Dedifferentiated amniotic fluid mesenchymal stem cell (primary cell): ENCODE data around the gene CDYL.
"Not testable (repeated sequence)": the region's sequence is repeated elsewhere in the genome, so short reads cannot be mapped to it uniquely, and the experiment has no call there.

Experiments used
- DNase-seq: peaks from one replicate; pipeline ENCODE4 v3.0.0-alpha.2; 2016; ENCODE audit errors: extremely low spot score

The CDYL gene

DNA sequence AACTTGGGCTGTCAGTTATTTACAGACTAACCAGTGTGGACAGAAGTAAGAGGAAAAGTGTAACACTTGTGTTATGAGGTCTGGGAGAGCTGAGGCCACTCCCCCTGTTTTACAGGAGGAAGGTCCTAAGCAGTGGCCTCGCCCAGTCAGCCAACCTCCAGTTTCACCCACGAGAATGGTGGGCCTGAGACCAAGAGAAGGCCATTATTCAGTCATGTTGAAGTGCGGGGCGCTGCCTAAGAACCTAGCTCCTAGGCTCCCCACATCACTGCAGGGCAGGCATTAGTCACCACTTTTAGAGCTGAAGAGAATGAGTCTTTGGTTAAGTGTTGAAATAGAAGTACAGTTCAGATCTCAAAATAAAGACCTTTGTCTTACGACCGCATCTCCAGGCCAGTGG, 27.9 kb downstream of the CDYL start:
- no peak for DNase-seq

DNA sequence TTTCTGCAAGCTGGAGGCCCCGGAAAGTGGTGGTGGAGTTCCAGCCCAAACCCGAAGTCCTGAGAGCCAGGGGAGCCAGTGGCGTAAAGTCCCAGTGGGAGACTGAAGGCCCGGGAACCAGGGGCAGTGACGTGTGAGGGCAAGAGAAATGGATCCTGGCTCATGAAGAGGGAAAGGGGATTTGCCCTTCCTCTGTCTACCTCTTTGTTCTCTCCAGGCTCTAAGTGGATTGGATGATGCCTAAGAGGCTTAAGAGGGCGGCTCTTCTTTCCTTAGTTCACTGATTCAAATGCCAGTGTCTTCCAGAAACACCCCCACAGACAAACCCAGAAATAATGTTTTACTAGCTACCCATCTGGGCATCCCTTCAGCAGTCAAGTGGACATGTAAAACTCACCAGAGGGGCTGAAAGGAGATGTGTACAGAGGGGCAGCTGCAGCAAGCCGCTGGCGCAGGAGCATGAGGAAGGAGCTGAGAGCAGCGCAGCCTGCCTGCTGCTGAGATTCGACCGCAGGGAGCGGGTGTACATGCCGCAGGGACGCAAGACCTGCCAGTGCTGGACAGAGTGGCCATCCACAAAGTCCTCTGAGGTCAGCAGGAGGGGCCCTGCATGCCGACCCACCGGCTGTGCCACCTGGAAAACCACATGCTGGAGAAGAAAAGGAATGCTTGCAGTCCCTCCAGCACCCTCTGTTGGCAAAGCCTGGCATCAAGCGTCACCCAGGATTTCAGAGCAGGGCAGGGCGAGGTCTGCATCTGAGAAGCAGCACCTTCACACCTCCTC, 29.5 kb downstream of the CDYL start:
- DNase-seq: no peak

DNA sequence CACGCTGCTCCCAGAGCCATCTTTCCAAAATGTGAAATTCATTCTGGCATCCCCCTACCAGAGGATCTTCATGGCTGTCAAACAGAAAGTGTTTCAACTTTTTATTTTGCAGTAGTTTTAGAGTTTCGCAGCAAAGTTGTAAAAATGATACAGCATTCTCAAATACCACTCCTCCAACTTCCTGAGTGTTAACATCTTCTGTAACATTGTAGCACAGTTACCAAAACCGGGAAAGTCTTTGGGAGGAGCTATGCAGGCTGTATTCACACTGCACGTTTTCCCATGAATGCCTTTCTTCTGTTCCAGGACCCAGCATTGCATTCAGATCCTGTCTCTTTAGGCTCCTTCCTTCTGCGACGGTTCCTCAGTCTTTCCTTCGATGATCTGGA, 30.1 kb downstream of the CDYL start:
- no peak for DNase-seq

DNA sequence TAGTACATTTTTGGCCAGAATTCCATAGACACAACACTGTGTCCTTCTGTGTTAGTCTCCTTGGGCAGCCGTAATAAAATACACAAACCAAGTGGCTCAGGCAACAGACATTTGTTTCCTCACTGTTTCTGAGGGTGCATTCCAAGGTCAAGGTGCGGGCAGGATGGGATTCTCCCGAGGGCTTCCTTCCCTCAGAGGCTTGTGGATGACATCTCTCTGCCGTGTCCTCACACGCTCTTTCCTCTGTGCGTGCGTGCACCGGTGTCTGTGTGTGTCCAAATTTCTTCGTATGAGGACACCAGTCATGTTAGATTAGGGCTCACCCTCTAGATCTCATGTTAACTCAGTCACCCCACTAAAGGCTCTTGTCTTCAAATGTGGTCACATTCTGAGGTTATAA, 30.6 kb downstream of the CDYL start:
- DNase-seq: no peak

DNA sequence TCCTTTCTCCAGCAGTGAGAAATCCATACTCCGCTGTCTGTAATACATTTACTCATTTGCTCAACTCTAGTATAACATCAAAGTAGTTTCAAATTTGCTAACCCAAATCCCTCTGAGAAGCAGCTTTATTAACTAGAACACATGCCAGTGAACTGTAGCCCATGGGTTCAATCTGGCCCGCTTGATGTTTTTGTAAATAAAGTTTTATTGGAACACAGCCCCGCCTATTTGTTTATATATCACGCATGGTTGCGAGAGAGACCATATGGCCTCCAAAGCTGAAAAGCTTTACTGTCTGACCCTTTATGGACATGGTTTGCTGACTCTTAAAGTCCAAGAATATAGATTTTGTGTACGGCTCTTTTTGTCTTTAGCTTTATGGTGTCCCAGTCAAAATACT, 32.2 kb downstream of the CDYL start:
- DNase-seq: no peak

DNA sequence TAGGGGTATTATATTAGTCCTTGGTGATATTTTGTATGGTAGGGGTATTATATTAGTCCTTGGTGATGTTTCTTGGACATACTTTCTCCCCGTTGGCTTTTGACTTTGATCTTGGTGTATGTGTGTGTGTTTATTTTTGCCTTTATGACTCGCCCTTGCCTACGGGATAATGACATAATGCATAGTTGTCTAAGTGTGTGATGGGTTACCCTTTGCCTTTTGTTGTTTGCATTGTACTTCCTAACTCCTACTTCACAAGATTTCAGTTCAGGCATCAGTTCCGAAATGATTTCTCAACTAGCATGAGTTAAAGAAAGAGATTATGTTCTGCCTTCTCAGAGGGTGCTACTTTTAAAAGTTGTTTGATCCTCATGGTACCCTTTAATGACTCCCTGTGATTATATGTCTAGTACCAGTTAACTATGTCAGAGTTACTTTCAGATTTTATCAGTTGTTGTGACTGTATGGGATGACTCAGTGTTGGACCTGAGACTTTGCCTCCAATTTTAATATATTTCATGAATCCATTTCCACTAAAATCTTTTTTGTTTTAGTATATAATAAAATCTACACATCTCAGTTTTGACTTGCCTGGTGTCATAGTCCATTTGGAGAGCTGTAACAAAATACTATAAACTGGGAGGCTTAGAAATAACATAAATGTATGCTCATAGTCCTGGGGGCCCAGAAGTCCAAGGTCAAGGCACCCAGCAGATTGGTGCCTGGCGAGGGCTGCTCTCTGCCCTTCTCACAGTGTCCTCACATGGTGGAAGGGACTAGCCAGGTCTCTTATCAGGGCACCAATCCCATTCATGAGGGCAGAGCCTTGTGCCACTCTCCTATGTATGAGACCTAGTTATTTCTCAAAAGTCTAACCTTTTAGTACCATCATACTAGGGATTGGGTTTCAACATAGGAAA, 34.1 kb downstream of the CDYL start:
- peak; percentile 14 for DNase-seq

DNA sequence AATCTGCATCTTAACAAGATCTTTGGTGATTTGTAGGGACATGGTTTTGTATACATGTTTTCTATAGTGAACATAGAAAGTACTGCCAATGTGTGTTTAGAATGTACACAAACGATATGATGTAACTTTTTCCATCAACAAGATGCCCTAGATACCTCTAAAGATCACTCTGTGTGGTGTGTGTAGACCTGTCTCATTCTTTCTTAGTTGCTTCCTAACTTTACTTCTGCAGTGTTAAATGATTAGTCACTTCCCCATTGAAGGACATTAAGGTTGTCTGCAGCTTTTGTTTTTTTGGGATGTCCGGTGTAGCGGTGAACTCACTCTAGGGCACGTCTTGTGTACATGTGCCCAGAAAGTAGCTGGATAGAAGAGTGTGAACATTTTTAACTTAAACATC, 35.9 kb downstream of the CDYL start:
- DNase-seq: peak; percentile 13

DNA sequence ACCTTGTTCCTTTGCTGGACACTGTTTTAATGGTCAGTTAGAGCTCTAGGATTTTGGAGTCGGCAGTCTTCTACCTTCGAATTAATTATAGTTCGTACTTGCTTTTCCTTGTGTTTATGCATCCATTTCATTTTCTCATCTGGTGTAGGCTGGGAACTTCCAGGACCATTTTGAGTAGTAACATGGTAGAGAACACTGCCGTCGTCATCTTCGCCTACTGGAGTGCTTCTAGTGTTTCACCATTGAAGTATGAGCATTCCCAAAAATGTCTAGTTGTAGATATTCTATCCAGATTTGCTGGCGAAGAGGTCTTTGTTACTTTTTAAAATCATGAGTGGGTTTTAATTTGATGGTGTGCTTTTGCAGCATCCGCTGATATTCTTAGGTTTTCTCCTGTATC, 36.9 kb downstream of the CDYL start:
- peak; percentile 5 for DNase-seq

DNA sequence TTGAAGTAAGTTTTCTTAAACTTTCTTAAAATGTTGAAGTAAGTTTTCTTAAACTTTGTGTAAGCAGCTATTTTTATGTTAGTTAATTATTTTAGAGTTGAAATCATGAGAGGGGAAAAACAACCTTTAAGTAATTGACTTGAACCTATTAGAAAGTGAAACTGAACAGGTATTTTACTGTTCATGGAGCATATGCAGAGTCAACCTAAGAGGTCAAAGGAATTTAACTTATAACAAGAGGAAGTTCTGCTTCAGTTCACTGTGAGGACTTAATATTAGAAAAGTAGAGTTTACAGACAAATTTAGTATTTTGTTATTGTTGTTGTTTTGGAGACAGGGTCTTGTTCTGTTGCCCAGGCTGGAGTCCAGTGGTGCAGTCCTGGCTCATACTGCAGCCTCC, 38.0 kb downstream of the CDYL start:
- DNase-seq: peak; percentile 11

DNA sequence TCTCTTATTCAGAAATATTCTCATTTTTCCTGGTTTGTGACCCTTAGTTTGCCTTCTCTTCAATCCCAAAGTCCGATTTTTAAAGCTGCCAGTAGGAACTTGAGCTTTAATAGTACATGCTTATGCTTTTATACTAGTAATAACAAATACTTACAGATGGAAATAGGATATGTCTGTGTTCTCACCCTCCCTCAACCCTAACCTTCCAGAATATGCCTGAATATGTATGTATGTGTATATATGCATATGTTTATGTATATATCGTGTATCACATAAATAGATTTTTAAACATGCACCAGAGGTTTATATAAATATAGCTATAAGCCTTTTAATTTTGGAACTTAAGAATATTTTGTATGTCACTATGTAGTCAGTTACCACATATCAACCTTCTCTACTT, 38.8 kb downstream of the CDYL start:
- peak; percentile 11 for DNase-seq

DNA sequence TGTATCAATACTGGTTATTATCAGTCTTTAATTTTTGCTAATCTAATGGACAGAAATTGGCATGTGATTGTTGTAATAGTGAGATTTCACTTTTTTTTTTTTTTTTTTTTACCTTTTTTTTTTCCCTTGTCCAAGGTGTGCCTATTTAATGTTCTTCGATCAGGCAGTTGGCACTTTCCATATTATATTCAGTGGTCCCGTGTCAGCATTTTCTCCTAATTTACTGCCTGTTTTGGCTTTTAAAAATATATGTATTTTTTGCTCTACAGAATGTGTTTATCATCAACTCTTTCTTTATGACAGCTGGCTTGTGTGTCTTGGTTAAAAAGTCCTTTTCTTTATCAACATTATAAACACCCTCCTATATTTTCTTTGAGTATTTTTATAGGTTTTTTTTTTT, 39.4 kb downstream of the CDYL start:
- DNase-seq: no peak

DNA sequence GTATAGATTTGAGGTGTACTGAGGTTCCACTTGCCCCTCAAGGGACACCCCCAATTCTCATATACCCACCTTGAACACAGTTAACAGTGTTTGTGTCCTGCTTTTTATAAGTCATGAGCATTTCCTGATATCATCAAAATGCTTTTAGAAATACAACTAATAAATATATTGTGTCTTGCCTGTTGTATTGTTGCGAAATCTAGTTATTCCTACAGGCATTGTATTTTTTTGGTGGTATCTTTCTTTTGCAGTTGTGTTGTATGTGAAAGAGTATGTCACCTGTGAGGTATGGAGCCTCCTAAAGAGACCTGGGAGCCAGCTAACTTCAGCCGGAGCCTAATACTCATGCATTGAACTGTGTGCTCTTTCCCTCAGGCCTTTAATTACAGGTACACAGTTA, 40.7 kb downstream of the CDYL start:
- peak; percentile 5 for DNase-seq

DNA sequence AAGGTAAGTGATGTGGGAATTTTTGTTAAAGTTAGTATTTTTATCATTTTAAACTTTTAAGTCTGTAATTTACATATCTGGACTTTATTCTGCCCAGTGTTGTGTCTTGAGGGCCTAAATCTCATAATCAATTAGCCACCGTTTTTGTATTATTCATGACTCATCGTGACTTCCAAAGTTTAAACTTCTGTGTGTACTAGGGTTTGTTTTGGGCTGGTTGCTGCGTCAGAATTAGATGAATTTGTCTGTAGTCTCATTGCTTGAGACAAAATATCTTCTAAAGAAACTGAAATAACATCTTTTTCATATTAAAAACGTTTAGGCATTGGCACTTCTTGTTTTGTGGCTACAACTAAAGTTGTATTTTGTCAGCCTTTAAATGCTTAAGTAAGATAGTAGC, 41.3 kb downstream of the CDYL start:
- peak; percentile 3 for DNase-seq

DNA sequence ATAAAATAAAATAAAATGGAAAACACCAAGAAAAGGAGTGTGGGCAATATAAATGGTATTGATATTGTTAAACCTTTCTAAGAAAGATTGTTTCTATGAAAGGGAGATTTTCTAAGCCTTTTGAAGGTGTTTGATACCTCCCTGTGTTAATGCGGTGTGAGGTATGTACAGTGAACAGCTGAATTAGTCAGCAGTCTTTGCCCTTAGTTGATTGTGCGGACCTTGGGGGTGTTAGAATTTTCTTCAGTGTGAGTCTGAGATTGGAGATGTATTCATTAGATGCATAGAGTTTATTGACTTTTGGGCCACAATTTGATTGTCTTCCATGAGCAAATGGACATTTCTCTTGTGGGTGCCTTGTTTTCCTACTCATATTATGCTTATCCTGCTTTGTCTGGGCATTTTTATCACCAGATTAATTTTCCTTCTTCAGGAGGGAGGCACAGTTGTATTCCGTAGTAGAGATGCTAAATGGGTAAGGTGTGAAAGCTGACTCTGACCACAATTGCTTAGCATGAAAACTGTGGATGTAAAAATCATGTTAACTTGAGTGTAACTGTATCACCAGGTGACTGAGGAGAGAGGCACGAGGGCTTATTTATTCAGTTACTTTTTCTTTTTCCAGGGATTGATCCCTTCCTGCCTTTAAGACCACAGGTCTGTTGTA, 42.2 kb downstream of the CDYL start:
- peak; percentile 4 for DNase-seq

DNA sequence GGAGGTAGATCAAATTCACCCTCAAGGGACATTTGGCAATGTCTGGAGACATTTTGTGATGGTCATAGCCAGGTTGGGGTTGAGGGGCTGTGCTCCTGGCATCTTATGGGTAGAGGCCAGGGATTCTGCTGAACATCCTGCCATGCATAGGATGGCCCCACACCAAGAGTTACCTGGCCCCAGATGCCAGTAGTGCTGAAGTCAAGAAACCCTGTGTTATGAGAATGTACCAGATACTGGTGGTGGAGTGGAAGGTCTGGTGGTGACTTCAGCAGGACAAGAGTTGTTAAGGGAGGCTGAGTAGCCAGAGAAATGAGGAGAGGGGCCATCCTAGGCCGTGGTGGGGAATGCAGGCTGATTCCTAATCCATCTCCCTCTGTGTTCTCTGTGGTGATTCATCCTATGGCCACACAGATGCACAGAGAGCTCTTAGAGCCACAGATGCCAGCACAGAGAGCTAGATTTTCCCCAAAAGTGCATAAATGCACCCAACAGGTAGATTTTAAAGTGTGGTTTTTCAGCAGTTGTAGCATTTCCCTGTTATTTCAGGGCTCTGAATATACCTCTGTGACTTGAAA, 43.6 kb downstream of the CDYL start:
- DNase-seq: no peak

DNA sequence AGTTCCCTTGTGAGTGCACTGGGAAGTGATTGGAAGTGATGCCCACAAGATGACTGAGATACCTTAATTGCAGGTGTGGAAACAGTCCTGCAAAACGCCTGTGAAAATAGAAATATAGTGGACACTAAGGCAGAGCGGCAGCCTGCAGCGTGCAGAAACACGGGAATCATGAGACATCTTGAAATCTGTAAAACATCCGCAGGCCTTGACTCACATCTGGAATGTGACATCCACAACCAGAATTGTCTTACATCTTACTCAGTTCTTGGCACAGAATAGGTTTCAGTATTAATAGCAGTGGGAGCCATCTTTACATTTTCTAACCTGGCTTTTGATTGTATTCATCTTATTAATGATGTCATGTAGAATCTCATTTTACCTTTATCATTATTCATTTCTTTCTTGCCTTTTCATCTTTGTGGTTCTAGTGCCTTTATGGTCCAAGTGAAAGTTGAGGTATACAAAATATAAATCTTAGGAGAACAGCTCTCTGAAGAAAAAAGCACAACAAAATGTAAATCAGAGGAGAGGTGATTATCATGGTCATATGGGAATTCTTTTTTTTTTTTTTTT, 44.6 kb downstream of the CDYL start:
- DNase-seq: peak; percentile 66

DNA sequence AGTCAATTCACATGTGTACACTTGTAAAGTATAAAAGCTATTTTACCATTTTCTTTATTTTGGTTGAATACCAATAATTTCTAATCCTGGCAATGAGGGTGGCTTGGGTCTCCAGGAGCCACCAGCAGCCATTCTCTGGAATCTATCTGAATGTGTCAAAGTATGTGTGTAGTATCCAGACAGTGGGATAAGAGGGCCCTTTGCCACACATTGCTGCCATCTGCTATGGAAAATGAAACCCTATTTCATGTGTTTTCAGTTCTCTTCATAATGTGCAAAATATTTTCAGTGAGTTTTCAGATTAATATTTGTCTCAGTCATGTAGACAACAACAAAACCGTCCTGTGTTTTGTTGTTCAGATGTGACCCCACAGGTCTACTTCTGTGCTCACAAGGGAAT, 46.3 kb downstream of the CDYL start:
- DNase-seq: no peak

DNA sequence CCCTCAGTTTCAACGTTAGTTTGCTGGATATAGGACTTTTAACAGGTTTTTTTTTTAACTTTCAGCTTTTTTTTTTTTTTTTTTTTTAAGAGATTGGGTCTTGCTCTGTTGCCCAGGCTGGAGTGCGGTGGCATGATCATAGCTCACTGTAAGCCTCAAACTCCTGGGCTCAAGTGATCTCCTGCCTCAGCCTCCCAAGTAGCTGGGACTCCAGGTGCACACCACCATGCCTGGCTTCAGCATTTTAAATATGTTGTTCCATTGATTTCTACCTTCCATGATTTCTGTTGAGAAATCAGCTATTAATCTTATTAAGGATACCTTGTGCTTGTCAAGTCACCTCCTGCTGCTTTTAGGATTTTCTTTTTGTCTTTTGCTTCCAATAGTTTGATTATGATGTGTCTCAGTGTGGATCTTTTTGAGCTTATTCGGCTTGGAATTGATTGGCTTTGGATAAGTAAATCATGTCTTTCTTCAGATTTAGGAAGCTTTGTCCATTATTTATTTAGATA, 52.0 kb downstream of the CDYL start:
- no peak for DNase-seq

DNA sequence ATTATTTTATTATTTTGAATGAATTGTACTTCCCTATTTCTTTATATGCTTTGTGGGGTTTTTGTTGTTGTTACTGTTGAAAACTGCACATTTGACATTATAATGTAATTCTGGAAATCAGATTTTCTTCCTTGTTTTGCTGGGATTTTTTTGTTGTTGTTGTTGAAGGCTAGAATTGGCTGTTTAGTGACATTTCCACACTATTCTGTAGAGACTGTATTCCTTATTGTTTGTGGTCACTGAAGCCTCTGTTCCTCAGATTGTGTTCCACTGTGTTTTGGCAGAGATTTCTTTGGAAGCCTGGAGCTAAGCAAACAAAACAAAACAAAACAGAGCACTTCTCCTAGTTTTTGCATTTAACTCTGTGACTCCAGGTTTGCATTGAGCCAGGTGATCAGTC, 52.9 kb downstream of the CDYL start:
- no peak for DNase-seq

DNA sequence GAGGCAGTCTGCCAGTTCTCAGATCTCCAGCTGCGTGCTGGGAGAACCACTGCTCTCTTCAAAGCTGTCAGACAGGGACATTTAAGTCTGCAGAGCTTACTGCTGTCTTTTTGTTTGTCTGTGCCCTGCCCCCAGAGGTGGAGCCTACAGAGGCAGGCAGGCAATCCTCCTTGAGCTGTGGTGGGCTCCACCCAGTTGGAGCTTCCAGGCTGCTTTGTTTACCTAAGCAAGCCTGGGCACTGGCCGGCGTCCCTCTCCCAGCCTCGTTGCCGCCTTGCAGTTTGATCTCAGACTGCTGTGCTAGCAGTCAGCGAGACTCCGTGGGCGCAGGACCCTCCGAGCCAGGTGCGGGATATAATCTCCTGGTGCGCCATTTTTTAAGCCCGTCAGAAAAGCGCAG, 59.3 kb downstream of the CDYL start:
- DNase-seq: not testable (repeated sequence)

DNA sequence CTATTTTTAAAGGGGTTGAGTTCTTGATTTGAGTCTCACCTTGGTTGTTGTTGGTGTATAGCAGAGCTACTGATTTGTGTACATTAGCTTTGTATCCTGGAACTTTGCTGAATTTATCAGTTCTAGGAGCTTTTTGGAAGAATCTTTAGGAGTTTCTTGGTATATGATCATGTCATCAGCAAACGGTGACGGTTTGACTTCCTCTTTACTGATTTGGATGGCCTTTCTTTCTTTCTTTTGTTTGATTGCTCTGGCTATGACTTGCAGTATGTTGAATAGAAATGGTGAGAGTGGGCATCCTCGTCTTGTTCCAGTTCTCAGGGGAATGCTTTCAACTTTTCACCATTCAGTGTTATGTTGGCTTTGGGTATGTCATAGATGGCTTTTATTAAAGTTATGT, 64.0 kb downstream of the CDYL start:
- no peak for DNase-seq

DNA sequence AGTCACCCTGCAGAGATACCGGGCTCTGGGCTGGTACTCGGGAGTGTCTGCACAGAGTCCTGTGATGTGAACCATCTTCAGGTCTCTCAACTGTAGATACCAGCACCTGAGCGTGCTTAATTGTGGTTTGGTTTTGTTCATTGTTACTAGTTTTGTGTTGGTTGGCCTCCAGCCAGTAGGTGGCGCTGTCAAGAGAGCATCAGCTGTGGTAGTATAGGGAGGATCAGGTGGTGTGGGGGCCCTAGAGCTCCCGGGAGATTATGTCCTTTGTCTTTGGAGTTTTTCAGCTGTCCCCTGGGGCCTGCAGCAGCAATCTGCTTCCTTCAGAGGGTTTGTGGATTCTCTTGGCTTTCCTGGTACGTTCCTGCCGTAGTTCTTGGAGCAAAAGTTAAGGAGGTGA, 67.9 kb downstream of the CDYL start:
- DNase-seq: no peak
